ENCODE results near the gene CTBP1. TPM values are rescaled to one million over a fixed set of nuclear protein-coding genes. Genes with fewer than 3 reads are reported as not detected.

Gene CTBP1
- total RNA-seq, 1 donor, result 246 TPM

GRCh38 chr4:1226598-1226997 lies 22.3 kb downstream of the CTBP1 start:
- Histone ChIP-seq H3K27ac (ENCODE audit: low read depth, low read length) (no peak overlapping the region), H3K4me1 (ENCODE audit: insufficient read depth, low read length) (no peaks in the 10 kb centered on the region), H2AFZ (ENCODE audit: low read length) (no peak overlapping the region), H4K20me1 (ENCODE audit: insufficient read depth, low read length) (peaks cover 16% of the 10 kb centered on the region), H3K4me2 (ENCODE audit: insufficient read depth, low read length) (no peak overlapping the region), H3K27me3 (ENCODE audit: insufficient read depth, low read length) (no peaks in the 10 kb centered on the region), H3K4me3 (ENCODE audit: insufficient read depth, low read length) (no peak overlapping the region), H3K79me2 (ENCODE audit: insufficient read depth, low read length) (peaks cover 34% of the 10 kb centered on the region), H3K36me3 (ENCODE audit: insufficient read depth, low read length) (peaks cover 54% of the 10 kb centered on the region), H3K9me3 (ENCODE audit: low read depth, low read length) (no peaks in the 10 kb centered on the region)
- no peak for TF ChIP-seq CTCF (IDR thresholded peaks at IDR 0.05; ENCODE audit: extremely low read depth, low read depth, low read length)
- DNase-seq (ENCODE audit: insufficient read length, low spot score, missing footprints), result no peak

DNA sequence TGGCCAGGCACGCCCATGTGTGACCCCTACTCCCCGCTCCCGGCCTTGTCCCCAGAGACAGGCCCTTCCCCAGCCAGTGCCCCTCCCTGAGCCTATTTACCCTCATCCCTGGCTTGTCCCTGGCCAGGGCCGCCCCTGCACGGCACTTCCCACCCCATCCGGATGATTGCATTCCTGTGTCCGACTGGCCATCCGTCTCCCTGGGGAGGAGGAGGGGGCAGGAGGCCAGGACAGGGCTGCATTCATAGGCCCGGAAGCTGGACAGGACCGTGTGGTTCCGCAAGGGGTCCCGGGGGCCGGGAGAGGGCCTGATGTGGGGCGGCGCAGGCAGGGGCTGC lies 22.8 kb downstream of the CTBP1 start:
- TF ChIP-seq CTCF (IDR thresholded peaks at IDR 0.05; ENCODE audit: extremely low read depth, low read depth, low read length), result no peak
- no peak for DNase-seq (ENCODE audit: insufficient read length, low spot score, missing footprints)
- no peaks in the 10 kb centered on the region for H3K27me3 ChIP-seq (ENCODE audit: insufficient read depth, low read length)
- no peak overlapping the region for H3K27ac ChIP-seq (ENCODE audit: low read depth, low read length)
- H3K4me2 ChIP-seq (ENCODE audit: insufficient read depth, low read length), result no peak overlapping the region
- peaks cover 54% of the 10 kb centered on the region for H3K36me3 ChIP-seq (ENCODE audit: insufficient read depth, low read length)
- no peaks in the 10 kb centered on the region for H3K9me3 ChIP-seq (ENCODE audit: low read depth, low read length)
- H3K4me1 ChIP-seq (ENCODE audit: insufficient read depth, low read length), result no peaks in the 10 kb centered on the region
- H4K20me1 ChIP-seq (ENCODE audit: insufficient read depth, low read length), result peaks cover 19% of the 10 kb centered on the region
- H2AFZ ChIP-seq (ENCODE audit: low read length), result no peak overlapping the region
- no peak overlapping the region for H3K4me3 ChIP-seq (ENCODE audit: insufficient read depth, low read length)
- H3K79me2 ChIP-seq (ENCODE audit: insufficient read depth, low read length), result peaks cover 37% of the 10 kb centered on the region

DNA sequence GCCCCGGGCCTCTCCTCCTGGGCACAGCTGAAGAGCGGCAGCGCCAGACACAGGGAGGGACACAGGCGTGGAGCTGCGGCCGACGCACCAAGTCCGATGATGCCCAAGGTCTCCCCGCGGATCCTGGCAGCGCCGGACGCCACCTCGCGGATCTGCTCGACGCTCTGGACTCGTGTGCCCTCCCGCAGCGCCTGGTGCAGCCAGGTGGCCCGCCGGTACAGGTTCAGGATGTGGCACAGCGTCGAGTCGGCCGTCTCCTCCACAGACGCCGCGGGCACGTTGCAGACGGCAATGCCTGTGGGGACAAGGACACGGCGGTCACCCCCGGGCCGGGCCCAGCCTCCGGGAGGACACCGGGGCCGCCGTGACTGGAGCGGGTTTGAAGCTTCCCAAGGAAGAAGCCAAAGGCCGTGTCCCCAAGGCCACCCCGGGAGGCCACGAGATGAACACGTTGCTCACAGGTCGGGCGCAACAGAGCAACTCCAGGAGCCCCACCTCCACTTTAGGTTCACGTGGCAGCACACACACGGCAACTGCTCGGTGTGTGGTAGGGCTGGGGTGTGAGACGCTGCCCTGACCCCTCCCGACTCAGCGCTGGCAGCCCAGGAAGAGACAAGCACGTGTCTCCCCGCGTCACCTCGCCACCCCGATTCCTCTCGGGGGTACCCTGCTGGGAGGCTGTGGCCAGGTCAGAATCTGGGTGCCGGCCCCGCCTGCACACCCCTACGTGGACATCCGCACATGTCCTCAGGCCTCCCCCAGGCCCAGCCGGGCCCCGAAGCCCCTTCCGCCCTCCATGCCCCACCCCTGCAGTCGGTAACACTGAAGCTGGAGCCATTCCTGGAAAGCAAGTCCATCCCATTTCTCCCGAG lies 23.4 kb downstream of the CTBP1 start:
- Histone ChIP-seq H3K4me1 (ENCODE audit: insufficient read depth, low read length) (no peaks in the 10 kb centered on the region), H3K36me3 (ENCODE audit: insufficient read depth, low read length) (peaks cover 55% of the 10 kb centered on the region), H2AFZ (ENCODE audit: low read length) (no peak overlapping the region), H3K4me3 (ENCODE audit: insufficient read depth, low read length) (no peak overlapping the region), H4K20me1 (ENCODE audit: insufficient read depth, low read length) (peaks cover 23% of the 10 kb centered on the region), H3K4me2 (ENCODE audit: insufficient read depth, low read length) (no peak overlapping the region), H3K79me2 (ENCODE audit: insufficient read depth, low read length) (peaks cover 38% of the 10 kb centered on the region), H3K27ac (ENCODE audit: low read depth, low read length) (no peak overlapping the region), H3K27me3 (ENCODE audit: insufficient read depth, low read length) (no peaks in the 10 kb centered on the region), H3K9me3 (ENCODE audit: low read depth, low read length) (no peaks in the 10 kb centered on the region)
- no peak for TF ChIP-seq CTCF (IDR thresholded peaks at IDR 0.05; ENCODE audit: extremely low read depth, low read depth, low read length)
- DNase-seq (ENCODE audit: insufficient read length, low spot score, missing footprints), result no peak

GRCh38 chr4:1223841-1224809 lies 24.8 kb downstream of the CTBP1 start:
- Histone ChIP-seq H3K9me3 (ENCODE audit: low read depth, low read length) (no peaks in the 10 kb centered on the region), H2AFZ (ENCODE audit: low read length) (no peak overlapping the region), H3K36me3 (ENCODE audit: insufficient read depth, low read length) (peaks cover 59% of the 10 kb centered on the region), H3K27ac (ENCODE audit: low read depth, low read length) (no peak overlapping the region), H3K4me1 (ENCODE audit: insufficient read depth, low read length) (no peaks in the 10 kb centered on the region), H3K79me2 (ENCODE audit: insufficient read depth, low read length) (peaks cover 33% of the 10 kb centered on the region), H3K4me3 (ENCODE audit: insufficient read depth, low read length) (no peak overlapping the region), H4K20me1 (ENCODE audit: insufficient read depth, low read length) (peaks cover 26% of the 10 kb centered on the region), H3K4me2 (ENCODE audit: insufficient read depth, low read length) (no peak overlapping the region), H3K27me3 (ENCODE audit: insufficient read depth, low read length) (no peaks in the 10 kb centered on the region)
- DNase-seq (ENCODE audit: insufficient read length, low spot score, missing footprints), result no peak
- no peak for TF ChIP-seq CTCF (IDR thresholded peaks at IDR 0.05; ENCODE audit: extremely low read depth, low read depth, low read length)
